WTC11 (cell line): ENCODE data around the gene TMEM154. TPM values are rescaled to one million over a fixed set of nuclear protein-coding genes. Genes with fewer than 3 reads are reported as not detected.

ENCODE experiments used
- ATAC-seq: fragments of 200-7000 bp; cut with Tn5 transposase; 2 replicates; pipeline ENCODE4 v1.10.0; 2021; ENCODE audit warnings: mild to moderate bottlenecking, moderate library complexity
- CTCF ChIA-PET: fragments of 300-600 bp; sonication (Branson Sonifier 250); formaldehyde crosslinking; loops from one replicate; lab custom pipeline; 2021; ENCODE audit warnings: antibody characterized with exemption; lab: Charles Lee
- POLR2A ChIA-PET: fragments of 350-600 bp; sonication (Branson Sonifier 250); formaldehyde crosslinking; loops from one replicate; lab custom pipeline; 2021; ENCODE audit warnings: antibody characterized with exemption; lab: Charles Lee
- DNase-seq: peaks from one replicate; pipeline ENCODE4 v3.0.0; 2021; ENCODE audit warnings: low spot score
- H3K27ac Mint-ChIP-seq: 2 replicates; pipeline ENCODE4 v1.8.0; 2021; ENCODE audit warnings: mixed read lengths
- H3K27me3 Mint-ChIP-seq: 2 replicates; pipeline ENCODE4 v1.8.0; 2021; ENCODE audit warnings: low read depth, mild to moderate bottlenecking, moderate library complexity, mixed read lengths
- H3K36me3 Mint-ChIP-seq: 2 replicates; pipeline ENCODE4 v1.8.0; 2021; ENCODE audit warnings: mixed read lengths
- H3K4me1 Mint-ChIP-seq: 2 replicates; pipeline ENCODE4 v1.8.0; 2022; ENCODE audit warnings: mixed read lengths
- H3K4me3 Mint-ChIP-seq: 2 replicates; pipeline ENCODE4 v1.8.0; 2021; ENCODE audit warnings: mild to moderate bottlenecking, moderate library complexity, mixed read lengths
- H3K9me3 Mint-ChIP-seq: 2 replicates; pipeline ENCODE4 v1.8.0; 2021; ENCODE audit warnings: mixed read lengths
- AFF4 ChIP-seq: sonication (generic); formaldehyde crosslinking; IDR thresholded peaks from 2 replicates; pipeline ENCODE4 v1.8.1; 2023; ENCODE audit warnings: mild to moderate bottlenecking, missing genetic modification reagents, borderline replicate concordance
- ATF2 ChIP-seq: sonication (generic); formaldehyde crosslinking; IDR thresholded peaks from 2 replicates; pipeline ENCODE4 v1.8.1; 2022; ENCODE audit warnings: low read depth, missing genetic modification reagents, borderline replicate concordance
- CTCF ChIP-seq: fragments of 200-600 bp; IDR thresholded peaks from 2 replicates; pipeline ENCODE4 v1.8.0; 2022; ENCODE audit warnings: antibody characterized with exemption
- ELF4 ChIP-seq: sonication (generic); formaldehyde crosslinking; IDR thresholded peaks from 2 replicates; pipeline ENCODE4 v1.8.1; 2022; ENCODE audit warnings: low read depth, mild to moderate bottlenecking, moderate library complexity, missing genetic modification reagents
- ESRRA ChIP-seq: sonication (generic); formaldehyde crosslinking; IDR thresholded peaks from 2 replicates; pipeline ENCODE4 v1.8.1; 2022; ENCODE audit warnings: mild to moderate bottlenecking, missing genetic modification reagents, borderline replicate concordance
- GTF2I ChIP-seq: fragments of 250-450 bp; sonication (Bioruptor Pico); conservative IDR thresholded peaks from 2 replicates; pipeline ENCODE4 v1.4.0; 2021; ENCODE audit warnings: mild to moderate bottlenecking
- HMGXB4 ChIP-seq: sonication (generic); formaldehyde crosslinking; IDR thresholded peaks from 2 replicates; pipeline ENCODE4 v1.8.1; 2023; ENCODE audit warnings: mild to moderate bottlenecking, moderate library complexity, missing genetic modification reagents
- MLX ChIP-seq: sonication (generic); formaldehyde crosslinking; IDR thresholded peaks from 2 replicates; pipeline ENCODE4 v1.8.1; 2023; ENCODE audit warnings: mild to moderate bottlenecking, missing genetic modification reagents, moderate library complexity
- NR2C2 ChIP-seq: sonication (generic); formaldehyde crosslinking; IDR thresholded peaks from 2 replicates; pipeline ENCODE4 v1.8.0; 2022; ENCODE audit warnings: mild to moderate bottlenecking, missing genetic modification reagents
- SMAD3 ChIP-seq: sonication (generic); formaldehyde crosslinking; IDR thresholded peaks from 2 replicates; pipeline ENCODE4 v1.8.0; 2022; ENCODE audit warnings: missing genetic modification reagents, mild to moderate bottlenecking, borderline replicate concordance
- SP1 ChIP-seq: sonication (generic); formaldehyde crosslinking; conservative IDR thresholded peaks from 2 replicates; pipeline ENCODE4 v1.8.1; 2022; ENCODE audit warnings: missing genetic modification reagents
- TEAD1 ChIP-seq: sonication (generic); formaldehyde crosslinking; IDR thresholded peaks from 2 replicates; pipeline ENCODE4 v1.8.0; 2022; ENCODE audit warnings: mild to moderate bottlenecking, missing genetic modification reagents
- ZNF121 ChIP-seq: sonication (generic); formaldehyde crosslinking; IDR thresholded peaks from 2 replicates; pipeline ENCODE4 v1.8.0; 2023; ENCODE audit warnings: missing genetic modification reagents
- ZNF219 ChIP-seq: sonication (generic); formaldehyde crosslinking; IDR thresholded peaks from 2 replicates; pipeline ENCODE4 v1.8.0; 2023; ENCODE audit warnings: missing genetic modification reagents, mild to moderate bottlenecking, borderline replicate concordance
- ZNF263 ChIP-seq: sonication (generic); formaldehyde crosslinking; IDR thresholded peaks from 2 replicates; pipeline ENCODE4 v1.8.1; 2022; ENCODE audit warnings: low read depth, mild to moderate bottlenecking, moderate library complexity, missing genetic modification reagents
- ZNF532 ChIP-seq: fragments of 250-450 bp; sonication (Bioruptor Pico); IDR thresholded peaks from 2 replicates; pipeline ENCODE4 v1.9.0; 2021; ENCODE audit warnings: mild to moderate bottlenecking, borderline replicate concordance
- total RNA-seq: library from RNA; stranded (reverse); gene quantifications from 3 replicates; pipeline ENCODE4 v1.2.3, GENCODE V29; 2021

Gene TMEM154
- total RNA-seq, 1 experiment from 2014 or later = 2.1 TPM

- no peak for TF ChIP-seq ZNF532
- no peak for TF ChIP-seq AFF4
- TF ChIP-seq ZNF121 (CRISPR knock-in tag) = no peak
- TF ChIP-seq TEAD1 (CRISPR knock-in tag) = no peak
Measured at GRCh38 chr4:152619556-152619955, 60.2 kb downstream of the TMEM154 start (continued).

GRCh38 chr4:152618971-152619370 lies 60.8 kb downstream of the TMEM154 start:
- CTCF ChIA-PET = no interaction called here
- no peaks in the 10 kb centered on the region for H3K9me3 Mint-ChIP-seq
- POLR2A ChIA-PET = no interaction called here
- DNase-seq = no peak
- no peak for TF ChIP-seq GTF2I (CRISPR knock-in tag)
- no peak for TF ChIP-seq ZNF263 (CRISPR knock-in tag)
- no peak for TF ChIP-seq ATF2
- TF ChIP-seq CTCF = no peak
- no peak for TF ChIP-seq ZNF532
- no peak for TF ChIP-seq SMAD3 (CRISPR knock-in tag)
- no peak for TF ChIP-seq NR2C2 (CRISPR knock-in tag)
- no peak for TF ChIP-seq ZNF219 (CRISPR knock-in tag)
- no peak for TF ChIP-seq HMGXB4 (CRISPR knock-in tag)
- no peak for TF ChIP-seq MLX (CRISPR knock-in tag)
- no peak for TF ChIP-seq SP1 (CRISPR knock-in tag)
- no peak for TF ChIP-seq ELF4 (CRISPR knock-in tag)
- no peak for TF ChIP-seq ESRRA
- TF ChIP-seq, all 79 proteins: peak for 0
- no peak overlapping the region for H3K4me3 Mint-ChIP-seq
- no peaks in the 10 kb centered on the region for H3K27me3 Mint-ChIP-seq
- H3K4me1 Mint-ChIP-seq = no peaks in the 10 kb centered on the region; the same call in 1 of the 2 replicates
- no peak overlapping the region for H3K27ac Mint-ChIP-seq
- no peaks in the 10 kb centered on the region for H3K36me3 Mint-ChIP-seq
- ATAC-seq = no peak
